Endothelial cell of umbilical vein (primary cell): ENCODE measurements around the gene CSNK2A3. TPM values are rescaled to one million over a fixed set of nuclear protein-coding genes. Genes with fewer than 3 reads are reported as not detected.

ENCODE experiments used
- BruUV-seq: library from RNA; stranded (reverse); fragments of 400-500 nt; replicated peaks from 2 replicates; lab custom pipeline; 2021; lab: Mats Ljungman, UMichigan
- CTCF ChIA-PET: fragments of 300-600, 350-600 bp; sonication (Branson Sonifier 250); formaldehyde crosslinking; loops from one replicate; lab custom pipeline; 2021; ENCODE audit warnings: antibody characterized with exemption, inconsistent platforms; lab: Charles Lee
- POLR2A ChIA-PET: fragments of 300-600, 350-600 bp; sonication (Branson Sonifier 250); formaldehyde crosslinking; loops from one replicate; lab custom pipeline; 2021; ENCODE audit warnings: antibody characterized with exemption, inconsistent platforms; lab: Charles Lee
- DNase-seq: peaks from one replicate; pipeline ENCODE4 v3.0.0-alpha.2; 2011; ENCODE audit warnings: low read depth, low spot score
- FAIRE-seq: peaks from 2 replicates; lab custom pipeline; 2011; peaks lifted over from hg19 to GRCh38; lab: Jason Lieb, UNC
- H2AFZ ChIP-seq: 2 replicates; pipeline ENCODE4 v1.6.0; 2012; ENCODE audit warnings: low read depth, low read length, control low read depth, inconsistent platforms
- H3K27ac ChIP-seq: 2 replicates; pipeline ENCODE4 v1.5.1; 2011; ENCODE audit warnings: low read depth, mild to moderate bottlenecking, control low read depth, low read length, moderate library complexity; ENCODE audit not compliant: insufficient read depth
- H3K27me3 ChIP-seq, 2 experiments: 2 replicates each; pipeline versions ENCODE4 v1.6.0 to v1.6.1; 2011; ENCODE audit warnings: low read length in 2 of 2, mixed read lengths in 1 of 2; ENCODE audit not compliant: control insufficient read depth in 2 of 2, insufficient read depth in 2 of 2
- H3K36me3 ChIP-seq, 2 experiments: 2 replicates in 1 of 2; 3 replicates in 1 of 2; pipeline ENCODE4 v1.5.1; 2011; ENCODE audit warnings: low read length in 2 of 2, mild to moderate bottlenecking in 1 of 2, moderate library complexity in 1 of 2; ENCODE audit not compliant: control insufficient read depth in 2 of 2, insufficient read depth in 2 of 2; ENCODE audit errors: extremely low read depth in 1 of 2
- H3K4me1 ChIP-seq: 3 replicates; pipeline ENCODE4 v1.5.1; 2011; ENCODE audit warnings: mild to moderate bottlenecking, low read length; ENCODE audit not compliant: control insufficient read depth, insufficient read depth; ENCODE audit errors: extremely low read depth
- H3K4me2 ChIP-seq: 2 replicates; pipeline ENCODE4 v1.6.1; 2011; ENCODE audit warnings: low read length, control low read depth, mixed read lengths; ENCODE audit not compliant: insufficient read depth
- H3K4me3 ChIP-seq, 3 experiments: fragments of 200-600 bp in 1 of 3; sonication (generic), shearing (Covaris generic) in 1 of 3; replicated peaks in 1 of 3; 2 replicates each; pipeline ENCODE4 v1.5.1; 2011 to 2016; ENCODE audit warnings: control low read depth in 3 of 3, low read length in 3 of 3, mild to moderate bottlenecking in 2 of 3, inconsistent platforms in 1 of 3, low read depth in 1 of 3, moderate library complexity in 1 of 3; ENCODE audit not compliant: insufficient read depth in 1 of 3
- H3K79me2 ChIP-seq: 2 replicates; pipeline ENCODE4 v1.6.0; 2012; ENCODE audit warnings: low read length, inconsistent platforms; ENCODE audit not compliant: control insufficient read depth, insufficient read depth
- H3K9ac ChIP-seq: replicated peaks from 2 replicates; pipeline ENCODE3; 2011; ENCODE audit warnings: low read length, control low read depth; ENCODE audit not compliant: insufficient read depth; ENCODE audit errors: extremely low read depth
- H3K9me1 ChIP-seq: replicated peaks from 3 replicates; pipeline ENCODE4 v1.6.0; 2011; ENCODE audit warnings: mild to moderate bottlenecking, low read length; ENCODE audit not compliant: control insufficient read depth, insufficient read depth; ENCODE audit errors: extremely low read depth
- H3K9me3 ChIP-seq: replicated peaks from 2 replicates; pipeline ENCODE4 v1.5.1; 2012; ENCODE audit warnings: low read length, inconsistent platforms; ENCODE audit not compliant: control insufficient read depth, insufficient read depth
- H4K20me1 ChIP-seq: replicated peaks from 2 replicates; pipeline ENCODE3; 2011; ENCODE audit warnings: mild to moderate bottlenecking, low read length; ENCODE audit not compliant: control insufficient read depth, insufficient read depth; ENCODE audit errors: extremely low read depth
- CTCF ChIP-seq, 2 donors: IDR thresholded peaks; 1 replicate in 1 of 2; 2 replicates in 1 of 2; pipeline ENCODE4 v1.5.1; 2011; ENCODE audit warnings: low read length in 2 of 2, mild to moderate bottlenecking in 2 of 2, moderate library complexity in 2 of 2, control low read depth in 1 of 2, inconsistent platforms in 1 of 2, low read depth in 1 of 2; ENCODE audit not compliant: insufficient read depth in 1 of 2; ENCODE audit errors: extremely low read depth in 1 of 2
- EZH2 ChIP-seq: IDR thresholded peaks from 2 replicates; pipeline ENCODE4 v1.6.1; 2012; ENCODE audit warnings: borderline replicate concordance, low read depth, mild to moderate bottlenecking, moderate library complexity, low read length, inconsistent platforms; ENCODE audit not compliant: severe bottlenecking
- FOS ChIP-seq: IDR thresholded peaks from 2 replicates; pipeline ENCODE4 v1.6.1; 2011; ENCODE audit warnings: mild to moderate bottlenecking, low read length, moderate library complexity, borderline replicate concordance; ENCODE audit not compliant: insufficient read depth
- GATA2 ChIP-seq: IDR thresholded peaks from 2 replicates; pipeline ENCODE4 v1.7.0; 2011; ENCODE audit warnings: low read depth, mild to moderate bottlenecking, moderate library complexity, mixed read lengths, low read length; ENCODE audit not compliant: insufficient read length, insufficient read depth
- JUN ChIP-seq: IDR thresholded peaks from 2 replicates; pipeline ENCODE4 v1.6.1; 2011; ENCODE audit warnings: borderline replicate concordance, low read depth; ENCODE audit not compliant: insufficient read length, insufficient read depth
- MAX ChIP-seq: IDR thresholded peaks from 2 replicates; pipeline ENCODE4 v1.6.1; 2011; ENCODE audit not compliant: insufficient read depth, insufficient read length
- MYC ChIP-seq: IDR thresholded peaks from one replicate; pipeline ENCODE4 v1.6.1; 2011; ENCODE audit warnings: mild to moderate bottlenecking, low read depth, low read length
- POLR2A ChIP-seq: IDR thresholded peaks from 2 replicates; pipeline ENCODE4 v1.6.1; 2012; ENCODE audit warnings: low read depth, mild to moderate bottlenecking, control low read depth, low read length
- POLR2AphosphoS5 ChIP-seq: IDR thresholded peaks from 2 replicates; pipeline ENCODE4 v1.6.1; 2012; ENCODE audit warnings: low read depth, mild to moderate bottlenecking, control low read depth, low read length, moderate library complexity; ENCODE audit not compliant: insufficient read depth
- dilution Hi-C: fragments of 300-500 bp; cut with MboI; formaldehyde crosslinking; loops from one replicate; pipeline ENCODE4 v1.15.0; 2019; ENCODE audit warnings: low sequenced_read_pairs; ENCODE audit not compliant: extremely low pct_ligation_motif_present
- intact Hi-C: fragments of 100-400 bp; cut with micrococcal nuclease; formaldehyde crosslinking; loops from one replicate; pipeline ENCODE4 v1.10.0; 2022
- polyA plus RNA-seq, 4 experiments: library from polyadenylated mRNA; depleted of rRNA in 3 of 4; stranded (reverse) in 3 of 4; unstranded in 1 of 4; fragments of >200 nt; gene quantifications; 2 replicates each; pipeline versions ENCODE4 v1.2.1 to v1.2.3, GENCODE V29; 2011 to 2012; ENCODE audit warnings: missing spikeins in 1 of 4
- total RNA-seq: library from RNA; stranded (reverse); gene quantifications from 2 replicates; pipeline ENCODE4 v1.2.3, GENCODE V29; 2021

Gene CSNK2A3
- total and polyA plus RNA-seq, 2 donors (not counting 3 experiments of a cell fraction or from before 2014, with no cell fraction given) = 0.41 TPM; not detected in 1

- dilution Hi-C loops = no loop called here
- H3K27ac ChIP-seq = no peak overlapping the region
- ChIA-PET CTCF (interaction anchor here (1.0 kb wide), 1 partner anchor 438 kb away, joined by 3 read pairs; no protein-coding TSS in a partner anchor), POLR2A (no interaction called here)
- FAIRE-seq = no peak
- H3K9me3 ChIP-seq = no peaks in the 10 kb centered on the region
- no TSS peak for BruUV-seq
- no peak overlapping the region for H3K9ac ChIP-seq
- no peaks in the 10 kb centered on the region for H4K20me1 ChIP-seq
- no peaks in the 10 kb centered on the region for H3K9me1 ChIP-seq
- peaks cover 0 to 2% of the 10 kb centered on the region in 2 experiments for H3K27me3 ChIP-seq
- TF ChIP-seq CTCF (IDR thresholded peaks at IDR 0.05; ENCODE audit: extremely low read depth in 1 of 2, insufficient read depth in 1 of 2, low read depth in 1 of 2, low read length in 2 of 2) = no peak
- no peak for TF ChIP-seq POLR2AphosphoS5
- TF ChIP-seq EZH2 = no peak
- TF ChIP-seq JUN = no peak
- no peak for TF ChIP-seq MAX
- no peak for TF ChIP-seq FOS
- TF ChIP-seq POLR2A = no peak
- no peak for TF ChIP-seq MYC
- TF ChIP-seq GATA2 = no peak
- H3K4me1 ChIP-seq = peaks cover 7% of the 10 kb centered on the region
- H3K36me3 ChIP-seq = no peaks in the 10 kb centered on the region
- no peak overlapping the region for H3K4me3 ChIP-seq
- no peak overlapping the region for H3K4me2 ChIP-seq
- H2AFZ ChIP-seq = no peak overlapping the region
- intact Hi-C loops = no loop called here
- DNase-seq = no peak
- no peaks in the 10 kb centered on the region for H3K79me2 ChIP-seq
Observed at GRCh38 chr11:11349106-11349825, 3.8 kb downstream of the CSNK2A3 start.
